Measurements from ENCODE around the gene ZNF785. TPM values are rescaled to one million over a fixed set of nuclear protein-coding genes. Genes with fewer than 3 reads are reported as not detected.

Gene ZNF785
- total RNA-seq, 4 donors from 2014 or later: 6.9 to 17.0 (median 12.2) TPM

- no peak for TF ChIP-seq POLR2AphosphoS5 (IDR thresholded peaks at IDR 0.05)
- TF ChIP-seq CTCF (IDR thresholded peaks at IDR 0.05): no peak
- TF ChIP-seq POLR2A (IDR thresholded peaks at IDR 0.05): no peak
- no peak for TF ChIP-seq EP300 (IDR thresholded peaks at IDR 0.05)
- ATAC-seq: no peak
- H3K9me3 ChIP-seq: no peaks in the 10 kb centered on the region
- H3K27ac ChIP-seq: no peak overlapping the region
- H3K4me3 ChIP-seq: no peak overlapping the region
- H3K4me1 ChIP-seq: peaks cover 0 to 13% (median under 1%) of the 10 kb centered on the region in 3 donors
- 20 to 72% methylated on average over 1 to 3 of the region's 3 CpGs for WGBS, 2 donors (ENCODE audit: low coverage in 1 of 2)
- H3K36me3 ChIP-seq: peaks cover 0 to 44% of the 10 kb centered on the region in 2 donors
- no peaks in the 10 kb centered on the region for H3K27me3 ChIP-seq
These were observed 33.7 kb downstream of the ZNF785 start for GRCh38 chr16:30551781-30552180.

GRCh38 chr16:30548416-30549253 lies 36.9 kb downstream of the ZNF785 start:
- no peak for ATAC-seq

GRCh38 chr16:30546115-30546514 lies 39.4 kb downstream of the ZNF785 start:
- Histone ChIP-seq H3K9me3 (no peaks in the 10 kb centered on the region), H3K4me1 (no peaks in the 10 kb centered on the region), H3K27me3 (no peaks in the 10 kb centered on the region), H3K27ac (no peak overlapping the region), H3K4me3 (no peak overlapping the region), H3K36me3 (no peaks in the 10 kb centered on the region)
- WGBS, 2 donors (ENCODE audit: low coverage in 1 of 2): 66 to 77% methylated on average over 7 to 8 of the region's 8 CpGs
- ATAC-seq: no peak
- TF ChIP-seq CTCF (IDR thresholded peaks at IDR 0.05) (no peak), POLR2A (IDR thresholded peaks at IDR 0.05) (no peak), EP300 (IDR thresholded peaks at IDR 0.05) (no peak), POLR2AphosphoS5 (IDR thresholded peaks at IDR 0.05) (no peak)

More at GRCh38 chr16:30548416-30549253, 36.9 kb downstream of the ZNF785 start:
- TF ChIP-seq POLR2A (IDR thresholded peaks at IDR 0.05): no peak
- TF ChIP-seq POLR2AphosphoS5 (IDR thresholded peaks at IDR 0.05): no peak
- TF ChIP-seq CTCF (IDR thresholded peaks at IDR 0.05): no peak
- TF ChIP-seq EP300 (IDR thresholded peaks at IDR 0.05): no peak
- Histone ChIP-seq H3K9me3 (no peaks in the 10 kb centered on the region), H3K27ac (no peak overlapping the region), H3K4me3 (no peak overlapping the region), H3K27me3 (no peaks in the 10 kb centered on the region), H3K4me1 (no peaks in the 10 kb centered on the region), H3K36me3 (peaks cover 0 to 14% of the 10 kb centered on the region in 2 donors)
- WGBS, 2 donors (ENCODE audit: low coverage in 1 of 2): 58 to 77% methylated on average over 6 to 7 of the region's 8 CpGs

- Histone ChIP-seq H3K27me3 (no peaks in the 10 kb centered on the region), H3K27ac (no peak overlapping the region), H3K4me1 (no peaks in the 10 kb centered on the region), H3K9me3 (no peaks in the 10 kb centered on the region), H3K4me3 (no peak overlapping the region), H3K36me3 (no peaks in the 10 kb centered on the region)
- ATAC-seq: no peak
- 76 to 89% methylated on average over 3 to 4 of the region's 5 CpGs for WGBS, 2 donors (ENCODE audit: low coverage in 1 of 2)
- TF ChIP-seq POLR2A (IDR thresholded peaks at IDR 0.05): no peak
- no peak for TF ChIP-seq POLR2AphosphoS5 (IDR thresholded peaks at IDR 0.05)
- no peak for TF ChIP-seq CTCF (IDR thresholded peaks at IDR 0.05)
- TF ChIP-seq EP300 (IDR thresholded peaks at IDR 0.05): no peak
These were observed 42.4 kb downstream of the ZNF785 start for GRCh38 chr16:30543067-30543466.

All from gastroesophageal sphincter (tissue), 4 donors.